Prostate gland (tissue), 2 donors: ENCODE results near the gene ADGRL1. TPM values are rescaled to one million over a fixed set of nuclear protein-coding genes. Genes with fewer than 3 reads are reported as not detected.
"Not testable (repeated sequence)": the region's sequence is repeated elsewhere in the genome, so short reads cannot be mapped to it uniquely, and the experiment has no call there.

Experiments used
- DNase-seq: peaks from one replicate; pipeline ENCODE4 v3.0.0-alpha.2; 2019; ENCODE audit warnings: low spot score
- H3K27ac ChIP-seq, 2 donors: fragments of 200-600 bp; sonication (generic); 2 replicates each; pipeline ENCODE4 v1.5.1; 2017 to 2019
- H3K27me3 ChIP-seq: fragments of 200-600 bp; sonication (generic); replicated peaks from 2 replicates; pipeline ENCODE4 v1.5.1; 2019; ENCODE audit not compliant: insufficient read depth
- H3K36me3 ChIP-seq, 2 donors: fragments of 200-600 bp; sonication (generic); 1 replicate in 1 of 2; 2 replicates in 1 of 2; pipeline versions ENCODE4 v1.5.1 to v1.8.1; 2017 to 2019
- H3K4me1 ChIP-seq: fragments of 200-600 bp; sonication (generic); replicated peaks from 2 replicates; pipeline ENCODE4 v1.5.1; 2019
- H3K4me3 ChIP-seq, 2 donors: fragments of 200-600 bp; sonication (generic); 2 replicates each; pipeline ENCODE4 v1.5.1; 2017 to 2019
- H3K9me3 ChIP-seq: fragments of 200-600 bp; sonication (generic); 2 replicates; pipeline ENCODE4 v1.5.1; 2017
- CTCF ChIP-seq, 4 experiments: fragments of 200-600 bp in 2 of 4; fragments of 450-650 bp in 2 of 4; sonication (generic) in 2 of 4; IDR thresholded peaks; 1 replicate in 3 of 4; 2 replicates in 1 of 4; pipeline ENCODE4 v1.5.1; 2016 to 2019; ENCODE audit warnings: antibody characterized with exemption in 4 of 4, mild to moderate bottlenecking in 2 of 4, moderate library complexity in 2 of 4
- POLR2A ChIP-seq: fragments of 450-650 bp; IDR thresholded peaks from one replicate; pipeline ENCODE4 v1.6.1; 2016; ENCODE audit warnings: antibody characterized with exemption, mild to moderate bottlenecking
- POLR2AphosphoS5 ChIP-seq: sonication (generic); formaldehyde crosslinking; IDR thresholded peaks from one replicate; pipeline ENCODE4 v1.6.1; 2017; ENCODE audit warnings: antibody characterized with exemption
- WGBS: methylation state at CpG from one replicate; pipeline ENCODE4 v1.1.5; 2018; 5-methylcytosine and 5-hydroxymethylcytosine counted together
- intact Hi-C: fragments of 100-400 bp; cut with DNase I; formaldehyde crosslinking; loops from one replicate; pipeline ENCODE4 v1.14.2; 2022
- total RNA-seq, 2 donors: library from RNA; depleted of rRNA; stranded (reverse); fragments of >200 nt; gene quantifications; one replicate each; pipeline ENCODE4 v1.1.0, GENCODE V29; 2016

ADGRL1 gene
- total RNA-seq, 2 donors from 2014 or later, result 13.0 to 44.1 TPM

DNA sequence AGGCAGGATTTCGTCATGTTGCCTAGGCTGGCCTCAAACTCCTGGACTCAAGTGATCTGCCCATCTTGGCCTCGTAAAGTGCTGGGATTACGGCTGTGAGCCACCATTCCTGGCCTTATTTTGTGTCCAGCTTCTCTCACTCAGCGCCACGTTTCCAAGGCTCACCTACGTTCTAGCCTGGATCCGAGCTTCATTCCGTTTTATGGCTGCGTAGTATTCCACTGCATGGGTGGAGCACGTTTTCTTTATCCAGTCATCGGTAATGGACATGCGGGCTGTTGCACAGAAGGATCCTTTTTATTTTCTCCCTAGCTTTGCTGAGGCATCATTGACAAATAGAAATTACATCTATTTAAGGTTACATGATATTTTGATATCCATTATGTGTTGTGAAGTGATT lies 16.6 kb downstream of the ADGRL1 start:
- Histone ChIP-seq H3K4me3 (no peak overlapping the region), H3K36me3 (no peaks in the 10 kb centered on the region), H3K4me1 (no peaks in the 10 kb centered on the region), H3K27me3 (no peaks in the 10 kb centered on the region), H3K9me3 (no peaks in the 10 kb centered on the region), H3K27ac (no peak overlapping the region)
- intact Hi-C loops, result no loop called here
- no peak for TF ChIP-seq CTCF (IDR thresholded peaks at IDR 0.05)
- no peak for TF ChIP-seq POLR2AphosphoS5
- TF ChIP-seq POLR2A, result no peak
- DNase-seq, result no peak
- WGBS, result 94% methylated on average over 12 of the region's 12 CpGs

GRCh38 chr19:14188086-14188485 lies 17.9 kb downstream of the ADGRL1 start:
- intact Hi-C loops, H3K9me3 ChIP-seq: not testable (repeated sequence)
- WGBS, result 91% methylated on average over 6 of the region's 7 CpGs

GRCh38 chr19:14187561-14187960 lies 18.4 kb downstream of the ADGRL1 start:
- no peaks in the 10 kb centered on the region for H3K9me3 ChIP-seq
- no peak for DNase-seq
- H3K36me3 ChIP-seq, result no peaks in the 10 kb centered on the region
- H3K27ac ChIP-seq, result no peak overlapping the region
- TF ChIP-seq POLR2AphosphoS5 (no peak), CTCF (IDR thresholded peaks at IDR 0.05) (no peak), POLR2A (no peak)
- intact Hi-C loops, result no loop called here
- WGBS, result 88% methylated on average over 12 of the region's 12 CpGs
- no peaks in the 10 kb centered on the region for H3K27me3 ChIP-seq
- no peak overlapping the region for H3K4me3 ChIP-seq
- no peaks in the 10 kb centered on the region for H3K4me1 ChIP-seq

More at GRCh38 chr19:14188086-14188485, 17.9 kb downstream of the ADGRL1 start:
- H3K27me3 ChIP-seq, DNase-seq, H3K4me3 ChIP-seq, H3K27ac ChIP-seq, H3K4me1 ChIP-seq, H3K36me3 ChIP-seq: not testable (repeated sequence)

- H3K4me1 ChIP-seq, H3K9me3 ChIP-seq, H3K36me3 ChIP-seq, intact Hi-C loops, H3K27ac ChIP-seq, H3K27me3 ChIP-seq, H3K4me3 ChIP-seq, DNase-seq: not testable (repeated sequence)
- 89% methylated on average over 9 of the region's 9 CpGs for WGBS
These were observed 19.3 kb downstream of the ADGRL1 start for GRCh38 chr19:14186684-14187083.

DNA sequence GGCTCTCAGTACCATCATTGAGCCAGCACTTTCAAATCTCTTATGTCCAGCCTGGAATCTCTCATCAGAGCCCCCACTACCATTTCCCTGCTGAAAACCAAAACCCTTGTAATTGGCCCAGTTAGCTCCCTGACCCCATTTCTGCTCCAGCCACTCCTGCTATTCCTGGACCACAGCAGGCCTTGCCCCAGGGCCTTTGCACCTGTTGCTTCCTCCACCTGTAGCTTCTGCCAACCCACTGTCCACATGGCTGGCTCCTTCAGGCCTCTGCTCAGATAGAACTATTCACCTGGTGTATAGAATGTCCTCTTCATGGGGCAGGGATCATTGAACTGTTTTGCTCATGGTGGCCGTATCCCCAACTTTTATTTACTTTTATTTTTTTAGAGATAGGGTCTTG lies 20.3 kb downstream of the ADGRL1 start:
- DNase-seq, H3K27me3 ChIP-seq, intact Hi-C loops, H3K4me1 ChIP-seq, H3K36me3 ChIP-seq, H3K9me3 ChIP-seq, H3K27ac ChIP-seq, H3K4me3 ChIP-seq: not testable (repeated sequence)
- WGBS, result 93% methylated on average over 1 of the region's 1 CpG

DNA sequence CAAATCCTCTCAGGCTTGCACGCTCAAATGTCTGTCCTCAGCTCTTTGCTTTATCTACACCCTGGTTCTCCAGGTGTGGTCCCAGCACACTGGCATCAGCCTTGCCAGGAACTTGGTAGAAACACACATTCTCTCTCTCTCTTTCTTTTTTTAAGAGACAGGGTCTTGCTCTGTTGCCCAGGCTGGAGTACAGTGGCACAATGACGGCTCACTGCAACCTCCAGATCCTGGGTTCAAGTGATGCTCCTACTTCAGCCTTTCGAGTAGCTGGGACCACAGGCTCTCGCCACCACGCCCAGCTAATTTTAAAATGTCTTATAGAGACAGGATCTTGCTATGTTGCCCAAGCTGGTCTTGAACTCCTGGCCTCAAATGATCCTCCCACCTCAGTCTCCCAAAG lies 20.8 kb downstream of the ADGRL1 start:
- DNase-seq, result no peak
- Histone ChIP-seq H3K4me3 (no peak overlapping the region), H3K36me3 (no peaks in the 10 kb centered on the region), H3K4me1 (no peaks in the 10 kb centered on the region), H3K27ac (no peak overlapping the region), H3K27me3 (no peaks in the 10 kb centered on the region), H3K9me3 (no peaks in the 10 kb centered on the region)
- 100% methylated on average over 5 of the region's 5 CpGs for WGBS
- intact Hi-C loops, result no loop called here
- TF ChIP-seq CTCF (IDR thresholded peaks at IDR 0.05) (no peak), POLR2AphosphoS5 (no peak), POLR2A (no peak)
